NCI-H69 (cell line): ENCODE measurements around the gene CNST.
"Not testable (repeated sequence)": the region's sequence is repeated elsewhere in the genome, so short reads cannot be mapped to it uniquely, and the experiment has no call there.

Experiments used
- DNase-seq: peaks from one replicate; lab custom pipeline; 2025; lab: John Stamatoyannopoulos, UW

The CNST gene

GRCh38 chr1:246678816-246679793 is 112.8 kb downstream of the CNST start:
- no peak for DNase-seq

- no peak for DNase-seq
Measured at GRCh38 chr1:246679794-246680177, 113.5 kb downstream of the CNST start.

- DNase-seq, result no peak
Measured at GRCh38 chr1:246680190-246680589, 113.9 kb downstream of the CNST start.

GRCh38 chr1:246680696-246681130 is 114.5 kb downstream of the CNST start:
- DNase-seq, result peak; percentile 42

GRCh38 chr1:246681900-246682895 is 115.9 kb downstream of the CNST start:
- DNase-seq, result peak; percentile 40

GRCh38 chr1:246683521-246683920 is 117.3 kb downstream of the CNST start:
- DNase-seq, result no peak

- no peak for DNase-seq
Measured at GRCh38 chr1:246687002-246687401, 120.7 kb downstream of the CNST start.

- DNase-seq, result peak; percentile 95
Measured at GRCh38 chr1:246689409-246690008, 123.3 kb downstream of the CNST start.

GRCh38 chr1:246690100-246690499 is 123.8 kb downstream of the CNST start:
- peak; percentile 66 for DNase-seq

- no peak for DNase-seq
Measured at GRCh38 chr1:246691622-246692495, 125.6 kb downstream of the CNST start.

GRCh38 chr1:246694213-246694895 is 128.1 kb downstream of the CNST start:
- not testable (repeated sequence) for DNase-seq

GRCh38 chr1:246695136-246695535 is 128.9 kb downstream of the CNST start:
- DNase-seq, result no peak

GRCh38 chr1:246695666-246696065 is 129.4 kb downstream of the CNST start:
- no peak for DNase-seq

GRCh38 chr1:246698466-246699094 is 132.3 kb downstream of the CNST start:
- no peak for DNase-seq

GRCh38 chr1:246699095-246699735 is 133.0 kb downstream of the CNST start:
- peak; percentile 98 for DNase-seq

GRCh38 chr1:246703581-246703980 is 137.3 kb downstream of the CNST start:
- peak; percentile 12 for DNase-seq

- no peak for DNase-seq
Measured at GRCh38 chr1:246705368-246705767, 139.1 kb downstream of the CNST start.

- DNase-seq, result no peak
Measured at GRCh38 chr1:246708166-246708565, 141.9 kb downstream of the CNST start.

- no peak for DNase-seq
Measured at GRCh38 chr1:246709196-246709595, 142.9 kb downstream of the CNST start.
